Measurements from ENCODE around the gene NFASC. TPM values are rescaled to one million over a fixed set of nuclear protein-coding genes. Genes with fewer than 3 reads are reported as not detected.
A peak's percentile ranks its signal among the peaks of the same experiment; 100 is the strongest.

The NFASC gene
- total RNA-seq, 1 experiment from 2014 or later, result 1.6 TPM

DNA sequence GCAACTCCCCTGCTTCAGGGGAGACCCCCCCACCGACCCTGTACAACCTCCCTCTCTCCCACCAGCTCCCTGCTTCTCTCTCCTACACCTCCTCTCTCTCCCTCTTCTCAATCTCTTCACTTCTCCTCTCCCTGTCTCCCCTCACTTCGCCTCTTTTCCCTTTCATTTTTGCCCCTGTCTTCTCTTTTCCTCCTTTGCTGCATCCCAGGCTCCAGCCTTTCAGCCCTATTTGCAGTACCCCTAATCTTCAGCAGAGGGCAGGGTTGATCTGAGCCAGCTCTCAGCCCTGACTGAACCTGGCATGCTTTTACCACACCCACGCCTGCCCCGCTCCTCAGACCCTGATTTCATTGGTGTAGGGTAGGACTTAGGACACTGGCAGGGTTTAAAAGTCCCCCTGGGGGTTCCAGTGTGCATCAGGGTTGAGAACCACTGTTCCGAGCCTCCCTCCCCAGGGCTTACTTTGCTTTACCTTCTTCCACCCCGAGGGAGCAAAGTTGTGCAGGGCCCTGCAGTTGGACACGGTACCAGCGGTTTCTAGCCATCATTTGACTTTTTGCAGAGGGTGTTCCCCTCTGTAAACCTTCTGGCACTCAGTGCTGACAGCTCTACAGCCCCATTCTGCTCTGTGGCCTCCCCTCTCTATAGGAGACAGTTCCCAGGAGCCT is 105.0 kb downstream of the NFASC start:
- Histone ChIP-seq H3K4me2 (ENCODE audit: low read length) (no peak overlapping the region), H3K9ac (ENCODE audit: low read length) (no peak overlapping the region), H4K20me1 (ENCODE audit: low read length) (no peaks in the 10 kb centered on the region), H3K27ac (ENCODE audit: low read length) (no peak overlapping the region), H3K27me3 (ENCODE audit: low read length) (peaks cover 26% of the 10 kb centered on the region), H2AFZ (ENCODE audit: low read length) (peak overlapping the region; percentile 18; the same call in 1 of the 2 replicates), H3F3A (ENCODE audit: low read length, unreplicated experiment) (no peaks in the 10 kb centered on the region), H3K79me2 (ENCODE audit: low read length) (no peaks in the 10 kb centered on the region), H3K4me3 (ENCODE audit: low read length) (no peak overlapping the region), H3K36me3 (ENCODE audit: low read depth, low read length) (no peaks in the 10 kb centered on the region), H3K4me1 (ENCODE audit: insufficient read depth, low read length) (peaks cover 5% of the 10 kb centered on the region), H3K9me2 (replicated peaks; ENCODE audit: low read length) (no peaks in the 10 kb centered on the region), H3K9me3 (ENCODE audit: low read length) (no peaks in the 10 kb centered on the region)
- TF ChIP-seq EZH2phosphoT487 (IDR thresholded peaks at IDR 0.05; ENCODE audit: borderline replicate concordance, low read length) (no peak), CTCF (conservative IDR thresholded peaks at IDR 0.05; ENCODE audit: low read depth, low read length) (peak; percentile 98), EZH2 (IDR thresholded peaks at IDR 0.05; ENCODE audit: low read length, unreplicated experiment) (no peak)
- no TSS peak for BruUV-seq (replicated peaks)
- ATAC-seq, result peak; percentile 82
- intact Hi-C loops (cut with micrococcal nuclease), result loop anchor here (1.0 kb wide), 2 partner anchors 86 to 281 kb away; no protein-coding TSS in a partner anchor
- POLR2A ChIA-PET (ENCODE audit: unreplicated experiment), result no interaction called here
- CTCF ChIA-PET, result interaction anchor here (1.0 kb wide), 1 partner anchor 86 kb away, joined by 18 read pairs; no protein-coding TSS in a partner anchor
- peak; percentile 89 for DNase-seq

- Histone ChIP-seq H3K9ac (ENCODE audit: low read length) (no peak overlapping the region), H3K36me3 (ENCODE audit: low read depth, low read length) (no peaks in the 10 kb centered on the region), H3F3A (ENCODE audit: low read length, unreplicated experiment) (no peaks in the 10 kb centered on the region), H3K9me2 (replicated peaks; ENCODE audit: low read length) (no peaks in the 10 kb centered on the region), H3K9me3 (ENCODE audit: low read length) (no peaks in the 10 kb centered on the region), H2AFZ (ENCODE audit: low read length) (no peak overlapping the region), H3K4me2 (ENCODE audit: low read length) (no peak overlapping the region), H3K27ac (ENCODE audit: low read length) (no peak overlapping the region), H3K4me3 (ENCODE audit: low read length) (no peak overlapping the region), H3K4me1 (ENCODE audit: insufficient read depth, low read length) (peaks cover 5% of the 10 kb centered on the region), H4K20me1 (ENCODE audit: low read length) (no peaks in the 10 kb centered on the region), H3K79me2 (ENCODE audit: low read length) (no peaks in the 10 kb centered on the region), H3K27me3 (ENCODE audit: low read length) (peaks cover 35% of the 10 kb centered on the region)
- intact Hi-C loops (cut with micrococcal nuclease), result no loop called here
- no peak for TF ChIP-seq EZH2 (IDR thresholded peaks at IDR 0.05; ENCODE audit: low read length, unreplicated experiment)
- TF ChIP-seq CTCF (conservative IDR thresholded peaks at IDR 0.05; ENCODE audit: low read depth, low read length), result no peak
- TF ChIP-seq EZH2phosphoT487 (IDR thresholded peaks at IDR 0.05; ENCODE audit: borderline replicate concordance, low read length), result no peak
- ATAC-seq (no peak), DNase-seq (no peak)
- no TSS peak for BruUV-seq (replicated peaks)
- ChIA-PET POLR2A (ENCODE audit: unreplicated experiment) (no interaction called here), CTCF (interaction anchor here (1.4 kb wide), 1 partner anchor 85 kb away, joined by 11 read pairs; no protein-coding TSS in a partner anchor)
These were observed 106.0 kb downstream of the NFASC start for GRCh38 chr1:204976646-204977045.

- Histone ChIP-seq H3K9ac (ENCODE audit: low read length) (no peak overlapping the region), H3K4me3 (ENCODE audit: low read length) (no peak overlapping the region), H3F3A (ENCODE audit: low read length, unreplicated experiment) (no peaks in the 10 kb centered on the region), H3K4me1 (ENCODE audit: insufficient read depth, low read length) (peaks cover 2% of the 10 kb centered on the region), H3K36me3 (ENCODE audit: low read depth, low read length) (no peaks in the 10 kb centered on the region), H3K79me2 (ENCODE audit: low read length) (no peaks in the 10 kb centered on the region), H3K27me3 (ENCODE audit: low read length) (peaks cover 42% of the 10 kb centered on the region), H4K20me1 (ENCODE audit: low read length) (no peaks in the 10 kb centered on the region), H2AFZ (ENCODE audit: low read length) (no peak overlapping the region), H3K4me2 (ENCODE audit: low read length) (no peak overlapping the region), H3K9me3 (ENCODE audit: low read length) (no peaks in the 10 kb centered on the region), H3K9me2 (replicated peaks; ENCODE audit: low read length) (no peaks in the 10 kb centered on the region), H3K27ac (ENCODE audit: low read length) (no peak overlapping the region)
- intact Hi-C loops (cut with micrococcal nuclease), result no loop called here
- DNase-seq (no peak), ATAC-seq (no peak)
- TF ChIP-seq EZH2phosphoT487 (IDR thresholded peaks at IDR 0.05; ENCODE audit: borderline replicate concordance, low read length) (no peak), CTCF (conservative IDR thresholded peaks at IDR 0.05; ENCODE audit: low read depth, low read length) (no peak), EZH2 (IDR thresholded peaks at IDR 0.05; ENCODE audit: low read length, unreplicated experiment) (no peak)
- CTCF ChIA-PET, result interaction anchor here (1.4 kb wide), 1 partner anchor 84 kb away, joined by 11 read pairs; no protein-coding TSS in a partner anchor
- POLR2A ChIA-PET (ENCODE audit: unreplicated experiment), result no interaction called here
- BruUV-seq (replicated peaks), result no TSS peak
These were observed 106.7 kb downstream of the NFASC start for GRCh38 chr1:204977318-204977717.
